NCI-H1417 treated with DMSO at 0.1 percent for 48 hours (cell line): ENCODE results near the gene DHX16.
A peak's percentile ranks its signal among the peaks of the same experiment; 100 is the strongest.

Experiments used
- DNase-seq: peaks from one replicate; lab custom pipeline; 2025; lab: John Stamatoyannopoulos, UW

Gene DHX16

DNA sequence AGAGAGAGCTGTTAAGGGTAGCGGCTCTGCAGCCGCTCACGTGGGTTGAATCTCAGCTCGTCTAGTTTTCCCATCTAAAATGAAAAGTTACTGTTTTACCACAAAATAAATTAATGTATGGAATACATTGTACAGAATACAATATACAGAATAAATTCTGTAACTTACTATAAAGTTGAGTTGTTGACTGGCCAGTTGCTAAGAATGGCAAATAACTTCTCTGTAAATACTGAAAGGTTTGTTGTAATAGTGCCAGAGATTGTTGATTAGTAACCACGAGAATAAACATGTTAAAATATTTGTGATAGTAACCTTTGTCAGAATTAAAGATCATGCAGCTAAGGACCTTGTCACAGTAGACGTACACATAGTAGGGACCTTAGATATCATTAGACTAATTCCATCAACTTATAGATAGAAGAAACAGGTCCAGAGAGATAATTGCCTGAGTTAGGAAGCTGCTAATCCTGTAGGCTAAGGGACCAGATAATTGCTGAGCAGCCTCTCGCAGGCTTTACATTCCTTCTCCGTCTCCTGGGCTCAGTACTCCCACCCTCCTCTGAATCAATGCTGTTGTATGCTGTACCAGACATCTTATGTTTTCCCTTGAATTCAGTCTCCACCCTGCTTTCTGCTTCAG, 18.5 kb upstream of the DHX16 start:
- no peak for DNase-seq

DNA sequence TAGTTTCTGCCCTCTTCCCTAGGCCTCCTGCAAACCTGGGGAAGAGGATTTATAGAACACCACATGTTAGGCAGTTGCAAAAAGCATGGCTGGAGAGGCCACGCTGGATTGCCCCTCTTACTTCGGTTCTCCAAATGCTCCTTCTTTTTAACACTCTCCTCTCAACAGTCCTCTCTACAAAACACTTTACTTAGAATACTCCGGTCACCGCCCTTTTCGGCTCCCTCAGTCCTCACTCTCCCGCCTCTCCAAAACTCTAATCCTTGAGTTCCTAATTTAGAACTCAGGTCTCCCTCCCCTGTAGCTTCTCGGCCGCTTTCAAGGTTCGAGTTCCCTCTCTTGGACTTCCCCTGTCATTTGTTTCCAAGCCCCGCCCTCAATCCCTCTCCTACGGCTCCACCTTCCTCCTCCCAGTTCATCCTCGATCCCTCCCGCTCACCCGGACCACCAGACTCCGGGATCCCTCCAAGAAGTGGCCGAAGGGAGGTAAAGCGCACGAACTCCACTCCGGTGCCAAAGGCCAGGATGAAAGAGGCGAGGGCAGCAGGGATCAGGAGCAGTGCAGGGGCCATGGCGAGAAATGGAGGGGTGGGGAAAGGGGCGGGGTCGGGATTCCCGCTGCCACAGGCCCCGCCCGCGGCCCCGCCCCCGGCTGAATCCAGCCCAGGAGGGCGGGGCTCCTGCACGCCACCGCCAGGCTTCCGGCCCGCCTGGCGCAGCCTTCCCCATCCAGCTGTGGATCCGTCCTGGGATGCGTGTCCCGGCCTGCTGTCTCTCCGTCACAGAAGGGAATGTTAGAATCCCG, 17.8 kb upstream of the DHX16 start, which contains the start of gene NRM:
NRM (minus strand) TSS at position 582 of the 805 bp plus-strand sequence; CDS start at position 572, 10 bp downstream.
- DNase-seq = peak; percentile 49

DNA sequence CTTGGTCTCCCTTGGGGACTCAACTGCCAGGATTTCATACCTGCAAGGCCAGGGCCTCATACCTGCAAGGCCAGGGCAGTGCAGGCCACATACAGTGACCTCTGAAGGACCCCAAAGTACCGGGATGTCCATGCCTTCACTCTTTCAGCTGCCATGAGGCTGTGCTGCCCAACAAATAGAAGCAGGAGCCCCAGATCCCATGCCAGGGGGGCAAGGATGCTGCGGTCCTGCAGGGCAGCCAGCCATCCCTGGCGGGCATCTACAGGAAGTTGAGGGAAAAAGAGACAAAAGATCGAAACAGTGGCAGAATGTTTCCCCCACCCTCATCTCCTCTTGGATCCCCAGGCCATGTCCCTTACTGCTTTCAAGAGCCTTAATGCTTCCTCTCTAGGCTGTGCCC, 17.2 kb upstream of the DHX16 start:
- no peak for DNase-seq

DNA sequence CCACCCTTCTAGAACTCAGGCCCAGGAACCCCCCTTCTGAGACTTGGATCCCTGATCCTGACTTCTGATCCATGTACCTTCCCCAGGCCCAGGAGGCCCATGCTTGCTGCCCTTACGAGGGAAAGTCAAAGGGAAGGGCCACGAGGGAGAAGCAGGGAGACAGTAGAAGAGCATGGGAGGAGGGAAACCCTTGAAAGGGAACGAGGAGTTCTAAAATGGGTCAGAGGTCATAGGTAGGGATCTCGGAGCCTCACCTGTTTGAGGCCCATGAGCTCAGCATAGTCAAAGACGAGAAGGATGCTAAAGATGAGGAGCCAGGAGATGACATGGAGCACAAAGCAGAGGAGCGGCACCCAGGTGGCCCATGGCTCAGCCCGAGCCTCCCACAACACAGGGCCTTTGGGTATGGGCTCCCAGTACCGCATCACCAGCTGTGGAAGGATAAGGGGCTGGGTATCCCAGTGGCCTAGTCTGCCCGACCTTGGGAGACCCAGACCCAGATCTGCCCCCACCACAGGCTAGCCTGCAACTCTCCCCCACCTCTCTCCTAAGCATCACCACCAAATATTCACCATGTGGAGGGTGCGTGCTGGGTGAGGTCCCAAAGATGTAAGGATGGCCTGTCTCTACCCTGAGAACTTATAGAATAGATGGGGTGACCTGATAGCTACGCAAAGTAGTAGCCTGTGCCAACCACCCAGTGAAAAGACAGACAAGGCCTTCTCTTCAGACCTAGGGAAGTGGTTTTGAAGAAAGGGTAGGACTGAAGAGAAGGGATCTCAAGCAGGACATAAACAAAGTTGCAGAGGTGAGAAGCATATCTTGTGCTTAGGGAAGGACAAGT, 16.4 kb upstream of the DHX16 start:
- no peak for DNase-seq

DNA sequence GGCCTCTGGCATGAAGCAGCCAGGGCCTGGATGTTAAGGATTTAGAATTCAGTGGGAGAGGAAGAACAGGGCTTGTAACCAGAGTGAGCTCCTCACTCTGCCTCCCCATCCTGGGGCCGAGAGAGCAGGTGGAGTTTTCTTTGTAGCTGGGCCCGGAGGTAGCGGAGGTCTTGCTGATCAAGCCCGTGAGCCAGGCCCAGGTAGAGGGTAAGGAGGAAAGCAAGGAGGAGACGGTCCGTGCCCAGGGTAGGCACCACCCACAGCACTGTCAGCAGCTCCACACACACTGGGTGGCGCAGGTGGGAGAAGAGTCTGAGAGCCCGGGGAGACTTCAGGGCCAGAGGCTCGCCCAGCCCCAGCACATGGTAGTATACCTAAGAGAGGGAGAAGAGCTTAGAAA, 15.8 kb upstream of the DHX16 start:
- DNase-seq = no peak

DNA sequence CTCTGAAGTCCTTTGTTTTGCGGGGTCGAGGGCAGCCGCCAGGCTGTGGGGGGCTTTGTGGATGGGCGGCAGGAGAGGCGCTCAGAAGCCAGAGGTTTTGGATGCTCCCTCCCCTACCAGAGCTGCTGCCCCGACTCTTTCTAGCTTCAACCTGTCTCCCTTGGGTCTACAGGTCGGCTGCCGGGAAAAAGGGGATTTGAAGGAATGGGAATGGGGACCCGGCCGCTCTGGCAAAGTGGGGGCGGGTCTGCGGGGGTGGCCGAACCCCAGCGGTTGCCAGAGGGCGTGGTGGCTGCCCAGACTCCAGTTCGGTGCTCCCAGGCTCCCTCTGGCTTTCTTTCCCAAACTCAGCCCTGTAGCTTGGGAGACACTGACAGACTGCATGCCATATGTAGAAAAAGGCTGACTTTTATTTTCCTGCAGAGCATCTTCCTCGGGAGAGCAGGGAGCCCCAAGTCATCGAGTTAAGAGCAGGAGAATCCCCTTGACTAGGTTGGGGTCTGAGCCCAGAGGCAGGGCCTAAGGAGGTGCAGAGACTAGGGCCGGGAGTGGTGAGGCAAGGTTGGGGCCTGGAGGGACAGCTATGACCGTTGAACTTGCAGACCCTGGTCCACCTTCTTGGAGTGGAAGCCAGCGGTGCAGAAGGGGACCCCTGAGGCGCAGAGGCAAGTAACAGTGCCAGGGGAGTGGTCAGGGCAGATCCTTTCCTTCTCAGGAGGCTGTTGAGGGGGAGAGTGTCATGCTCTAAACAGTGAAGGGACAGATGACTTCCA, 15.0 kb upstream of the DHX16 start:
- DNase-seq = no peak

DNA sequence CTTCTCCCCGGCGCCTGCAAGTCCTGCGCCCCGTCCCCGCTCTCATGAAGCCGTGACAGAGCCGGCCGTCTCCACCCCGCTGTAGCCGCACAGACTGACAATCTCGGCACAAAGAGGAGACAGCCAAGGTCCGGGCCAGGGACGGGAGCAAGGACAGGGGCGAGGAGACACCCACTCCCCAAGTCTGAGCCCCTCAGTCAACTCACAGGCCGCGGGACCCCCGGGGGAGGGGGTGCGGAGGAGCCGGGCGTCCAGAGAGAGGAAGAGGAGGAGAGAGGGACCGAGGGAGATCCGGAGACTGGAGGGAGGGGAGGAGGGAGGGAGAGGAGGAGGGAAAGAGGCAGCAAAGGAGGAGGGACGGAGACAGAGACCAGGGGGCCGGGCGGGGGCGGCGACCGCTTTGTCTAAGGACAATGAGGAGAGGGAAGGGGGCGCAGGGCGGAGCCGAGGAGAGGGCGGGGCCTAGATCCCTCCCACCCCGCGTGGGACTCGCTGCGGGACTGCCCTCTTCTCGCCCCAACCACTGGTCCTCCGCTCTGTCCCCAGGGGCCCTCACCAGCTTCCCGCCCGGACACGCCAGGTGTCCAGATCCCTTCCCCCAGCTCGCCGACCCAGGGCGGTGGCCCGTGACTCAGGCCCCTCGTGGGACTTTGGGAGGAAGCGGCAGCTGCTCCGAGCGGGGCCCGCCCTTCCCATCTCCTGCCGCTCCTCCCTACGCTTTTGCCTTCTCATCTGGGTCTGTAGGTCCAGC, 14.3 kb upstream of the DHX16 start:
- peak; percentile 32 for DNase-seq

DNA sequence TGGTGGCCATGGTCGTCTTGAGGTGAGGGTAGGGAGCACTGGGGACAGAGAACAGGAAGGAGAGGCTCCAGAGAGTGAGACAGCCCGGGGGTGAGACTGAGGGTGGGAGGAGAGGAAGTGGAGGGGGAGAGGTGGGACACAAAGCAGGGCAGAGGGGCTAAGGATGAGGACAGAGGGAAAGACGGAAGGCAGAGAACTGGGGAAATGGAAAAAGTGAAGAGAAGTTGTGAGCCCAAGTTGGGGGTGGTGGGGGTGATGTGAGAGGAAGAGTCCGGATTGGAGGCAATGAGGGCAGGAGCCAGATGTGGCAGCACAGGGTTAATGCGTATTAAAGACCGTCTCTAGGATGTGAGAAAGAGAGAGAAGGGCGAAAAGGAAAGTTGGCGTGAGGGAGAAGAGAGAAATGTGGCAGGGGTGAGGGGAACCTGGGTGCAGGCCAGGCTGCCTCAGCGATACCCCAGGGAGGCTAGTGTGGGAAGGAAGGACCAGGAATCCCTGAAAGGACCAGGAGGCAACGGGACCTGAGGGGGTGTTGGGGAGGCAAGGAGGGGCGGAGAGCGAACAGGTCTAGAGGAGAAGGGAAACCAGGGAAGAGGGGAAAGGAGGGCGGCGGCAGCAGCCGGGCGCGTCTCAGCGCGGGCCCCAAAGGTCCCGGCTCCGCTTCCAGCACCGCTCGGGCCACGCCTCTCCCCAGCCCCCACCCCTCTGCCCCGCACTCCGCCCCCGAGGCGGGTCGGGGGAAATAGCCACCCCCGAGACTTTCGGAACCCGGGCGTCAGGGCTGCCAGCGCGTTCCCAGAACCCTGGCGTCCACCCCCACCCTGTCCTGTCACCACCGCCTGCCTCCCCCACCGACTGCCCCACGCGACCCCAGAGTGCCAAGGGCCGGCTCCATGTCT, 13.5 kb upstream of the DHX16 start, which contains the start of gene PPP1R18:
PPP1R18 (minus strand) TSS at position 637 of the 899 bp plus-strand sequence; CDS start at position 10, 627 bp downstream.
- DNase-seq = no peak

DNA sequence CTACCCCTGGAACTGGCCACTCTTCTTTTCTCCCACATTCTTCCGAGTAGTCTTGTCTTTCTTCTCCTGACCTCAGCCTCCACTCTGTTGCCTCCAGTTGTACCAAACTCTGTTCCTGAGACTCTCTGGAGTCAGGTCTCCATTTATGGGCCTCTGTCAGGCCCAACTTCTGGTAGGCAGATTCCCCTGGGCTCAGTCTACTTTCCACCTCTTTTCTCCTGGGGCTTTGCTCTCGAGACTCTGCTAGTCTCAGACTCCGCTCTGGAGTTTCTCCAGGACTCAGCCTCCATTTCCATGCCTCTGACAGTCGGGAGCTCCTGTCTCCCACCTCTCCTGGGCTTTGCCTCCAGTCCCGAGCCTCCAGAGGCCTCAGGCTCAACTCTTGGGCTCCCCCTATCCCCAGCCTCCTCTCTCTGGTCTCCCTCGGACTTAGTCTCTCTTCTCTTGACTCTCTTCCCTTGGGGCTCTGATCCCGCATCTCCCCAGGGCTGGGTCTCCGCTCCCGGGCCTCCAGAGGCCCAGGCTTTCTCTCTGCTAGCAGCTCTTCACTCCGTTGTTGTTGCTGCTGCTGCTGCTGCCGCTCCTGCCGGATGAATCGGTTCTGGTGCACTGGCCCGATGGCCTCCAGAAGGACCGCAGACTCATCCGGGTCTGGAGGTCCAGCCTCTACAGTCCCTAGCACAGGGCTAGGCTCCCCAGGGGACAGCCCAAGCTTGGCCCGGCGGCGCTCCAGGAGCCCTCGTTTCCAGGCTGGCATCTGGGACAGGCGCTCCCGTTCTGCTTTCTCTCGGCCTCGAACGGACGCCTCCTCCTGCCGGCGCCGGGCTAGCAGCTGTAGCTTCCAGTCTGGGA, 12.6 kb upstream of the DHX16 start:
- no peak for DNase-seq

DNA sequence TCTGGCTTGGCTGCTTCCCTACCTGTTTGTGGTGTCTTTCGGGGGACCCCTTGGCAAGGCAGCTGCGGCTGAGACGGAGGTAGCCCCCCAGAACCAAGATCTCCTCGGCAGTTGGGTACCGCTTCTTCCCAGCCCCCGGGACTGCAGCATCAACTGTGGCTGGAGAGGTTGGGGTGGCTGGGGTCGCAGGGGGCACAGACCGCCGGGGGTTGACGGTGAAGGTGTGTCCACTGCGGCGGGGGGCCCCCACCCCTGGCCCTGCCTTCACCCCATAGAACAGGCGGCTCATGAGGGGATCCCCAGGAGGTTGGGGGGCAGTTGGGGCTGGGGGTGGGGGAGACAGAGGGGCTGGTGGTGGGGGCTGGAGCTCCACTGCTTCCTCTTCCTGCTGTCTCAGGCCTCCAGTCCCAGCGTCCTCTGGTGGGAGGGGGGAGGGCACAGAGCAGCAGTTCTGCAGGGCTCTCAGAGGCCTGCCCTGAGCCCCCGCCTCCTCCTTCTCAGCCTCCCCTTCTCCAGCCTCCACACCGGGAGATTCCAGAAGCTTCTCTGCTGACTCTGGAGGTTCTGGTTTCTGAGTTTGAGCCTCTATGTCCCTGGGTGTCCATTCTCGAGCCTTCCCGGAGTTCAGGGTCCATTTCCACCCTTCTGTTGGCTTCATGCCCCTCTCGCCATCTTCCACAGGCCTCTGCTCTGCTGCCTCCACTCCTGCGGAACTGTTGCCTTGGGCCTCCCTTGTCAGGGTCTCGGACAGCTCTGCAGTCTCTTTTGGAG, 11.8 kb upstream of the DHX16 start:
- no peak for DNase-seq

DNA sequence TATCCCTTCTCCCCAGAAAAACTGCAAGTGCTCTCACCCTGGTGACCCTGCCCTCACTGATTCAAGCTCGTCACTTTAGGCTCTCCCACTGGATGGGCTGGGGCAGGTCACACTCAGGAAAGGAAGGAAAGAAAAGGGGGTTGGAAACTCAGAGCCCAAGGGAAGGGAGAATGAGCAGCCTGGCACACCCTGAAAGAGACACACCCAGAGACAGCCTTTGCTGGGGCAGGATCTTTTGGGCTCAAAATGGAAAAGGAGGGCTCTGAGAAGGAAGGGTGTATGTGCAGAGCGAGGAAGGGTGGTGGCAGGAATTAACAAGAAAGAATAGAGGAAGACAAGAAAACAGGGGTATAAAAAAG, 11.2 kb upstream of the DHX16 start:
- no peak for DNase-seq

DNA sequence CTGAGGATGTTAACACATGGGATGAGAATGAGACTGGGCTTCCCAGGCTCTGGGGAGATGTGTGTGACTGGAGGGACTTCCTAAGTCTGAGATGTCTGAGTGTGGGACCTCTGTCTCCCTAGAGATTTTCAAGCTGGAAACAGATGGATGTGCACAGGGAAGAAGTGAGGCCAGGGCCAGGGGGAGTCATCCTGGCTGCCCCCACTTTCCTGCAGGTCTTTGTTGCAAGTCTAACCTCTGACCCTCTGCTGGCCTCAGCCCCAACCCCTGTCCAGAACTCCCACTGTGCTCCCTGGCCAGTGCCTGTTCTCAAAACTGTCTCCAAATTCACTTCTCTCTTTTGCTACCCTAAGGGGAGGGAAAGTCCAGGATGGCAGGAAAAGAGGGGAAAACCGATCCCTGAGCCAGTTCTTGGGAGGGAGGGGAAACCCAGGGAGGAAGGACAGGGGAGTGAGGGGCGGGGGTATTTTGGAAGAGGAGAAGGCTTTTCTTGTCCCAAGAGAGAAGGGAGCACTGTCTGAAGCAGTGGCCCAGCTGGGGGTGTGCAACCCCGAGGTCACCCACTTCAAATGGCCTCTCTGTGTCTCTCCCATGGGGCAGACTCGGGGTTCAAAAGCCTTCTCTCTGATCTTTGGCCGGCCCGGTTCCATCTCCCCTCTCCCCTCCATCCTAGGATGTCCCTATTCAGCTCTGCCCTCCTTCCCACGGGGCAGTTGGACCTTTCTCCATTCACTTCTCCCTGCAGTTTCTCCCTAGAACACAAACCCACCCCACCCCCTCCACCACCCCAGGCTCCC, 10.6 kb upstream of the DHX16 start:
- no peak for DNase-seq

DNA sequence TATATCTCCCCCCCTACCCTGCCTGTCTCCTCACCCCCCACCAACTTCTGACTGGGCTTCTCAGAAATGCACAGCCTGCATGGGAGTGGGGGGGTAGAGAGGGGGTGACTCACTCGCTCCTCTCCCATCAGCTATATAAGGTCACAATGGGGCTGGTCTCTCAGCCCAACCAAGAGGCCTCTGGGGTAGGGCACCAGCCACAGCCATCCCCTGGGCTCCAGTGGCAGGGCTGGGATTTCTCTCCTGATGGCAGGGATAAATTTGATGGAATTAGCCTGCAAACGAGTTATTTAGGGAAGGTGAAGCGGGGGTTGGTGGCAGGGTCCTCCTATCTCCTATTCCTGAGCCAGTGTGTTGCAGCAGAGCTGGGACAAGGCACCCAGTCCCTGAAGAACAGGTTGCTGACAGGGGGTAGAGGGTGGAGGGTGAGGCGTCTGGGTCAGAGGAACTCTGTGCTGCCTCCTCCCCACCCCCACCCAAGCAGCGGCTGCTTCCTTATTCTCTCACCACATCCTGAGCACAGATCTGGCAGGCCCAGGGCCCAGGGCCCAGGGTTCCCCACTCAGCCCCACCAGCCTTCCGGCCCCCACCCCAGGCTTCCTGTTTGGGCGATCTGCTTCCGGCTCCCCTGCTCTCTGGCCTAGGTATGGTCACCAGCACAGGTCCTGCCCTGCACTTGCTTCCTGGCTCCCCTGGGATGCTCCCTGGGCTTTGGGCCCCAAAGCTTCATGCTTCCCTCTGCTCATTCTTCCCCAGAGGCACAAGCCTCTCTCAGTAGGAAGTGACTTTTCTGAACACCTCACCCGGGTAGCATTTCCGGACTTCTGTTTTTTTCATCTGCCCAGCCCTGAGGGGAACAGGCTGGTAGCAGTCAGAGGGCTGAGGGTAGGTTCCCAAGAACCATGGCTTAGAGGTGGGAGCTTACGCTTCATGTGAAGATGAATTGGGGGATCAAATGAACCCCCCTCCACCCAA, 9.6 kb upstream of the DHX16 start:
- DNase-seq = no peak

DNA sequence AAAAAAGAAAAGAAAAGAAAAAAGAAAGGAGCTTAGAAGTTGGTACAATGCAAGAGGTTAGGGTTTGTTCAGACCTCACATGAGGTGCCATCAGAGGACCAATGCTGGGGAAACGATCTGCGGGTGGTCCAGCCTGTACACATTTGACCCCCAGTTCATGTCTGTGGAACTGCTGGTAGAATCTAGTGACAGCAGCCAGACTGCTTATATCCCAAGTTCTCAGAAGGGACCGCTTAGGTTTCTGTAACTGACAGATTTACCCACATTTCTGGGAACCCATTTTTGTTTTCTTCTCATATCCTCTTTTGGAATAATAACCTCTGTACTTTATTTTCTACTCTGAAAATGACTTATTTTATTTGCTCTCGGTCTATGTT, 8.9 kb upstream of the DHX16 start:
- no peak for DNase-seq

DNA sequence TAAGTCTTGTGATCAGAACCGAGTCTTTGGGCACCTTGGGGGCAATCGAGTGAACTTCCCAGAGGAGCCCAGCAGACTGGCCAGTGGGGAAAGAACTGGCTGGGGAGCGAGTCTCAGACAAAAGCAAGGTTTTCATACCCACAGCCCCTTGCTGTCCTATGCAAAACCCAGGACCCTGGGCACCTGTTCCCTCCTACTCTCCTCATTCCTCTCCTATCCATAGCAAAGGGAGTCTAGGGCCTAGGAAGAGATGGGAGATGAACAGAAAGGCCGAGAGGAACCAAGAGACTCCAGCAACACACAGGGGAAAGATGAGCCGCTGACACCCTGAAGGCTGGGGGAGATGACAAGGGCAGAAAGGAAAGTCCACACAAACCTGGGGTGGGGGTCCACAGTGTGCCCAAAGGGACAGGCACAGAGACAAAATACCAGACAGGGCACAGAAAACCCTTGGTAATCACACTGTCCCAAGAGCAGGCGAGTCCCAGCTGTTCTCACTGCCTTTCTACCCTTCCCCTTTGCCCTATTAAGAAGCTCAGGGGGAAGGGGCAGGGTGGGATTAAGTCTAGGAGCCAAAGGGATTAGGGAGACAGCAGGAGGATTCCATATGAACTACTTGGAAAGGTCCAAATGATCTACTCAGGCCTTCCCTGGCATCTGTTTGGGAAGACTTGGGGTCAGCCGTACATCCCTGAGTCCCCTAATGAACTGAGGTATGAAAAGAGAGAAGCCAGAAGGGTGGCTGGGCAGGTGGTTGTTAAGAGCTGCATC, 7.1 kb upstream of the DHX16 start:
- DNase-seq = no peak
